Calu3 (cell line): ENCODE results near the gene POLDIP3. TPM values are rescaled to one million over a fixed set of nuclear protein-coding genes. Genes with fewer than 3 reads are reported as not detected.

Experiments
- BruUV-seq: library from RNA; stranded (reverse); fragments of 400-500 nt; replicated peaks from 2 replicates; lab custom pipeline; 2021; lab: Mats Ljungman, UMichigan
- CTCF ChIA-PET: fragments of 300-600 bp; sonication (Branson Sonifier 250); formaldehyde crosslinking; loops from one replicate; lab custom pipeline; 2022; ENCODE audit warnings: antibody characterized with exemption; lab: Charles Lee
- DNase-seq: peaks from one replicate; pipeline ENCODE4 v3.0.0; 2022
- H3K27ac Mint-ChIP-seq: one replicate; pipeline ENCODE4 v1.8.0; 2022; ENCODE audit warnings: mixed read lengths; ENCODE audit not compliant: unreplicated experiment
- H3K27me3 Mint-ChIP-seq: one replicate; pipeline ENCODE4 v1.8.0; 2022; ENCODE audit warnings: mixed read lengths; ENCODE audit not compliant: unreplicated experiment
- H3K36me3 Mint-ChIP-seq: one replicate; pipeline ENCODE4 v1.8.0; 2022; ENCODE audit warnings: mild to moderate bottlenecking, moderate library complexity, mixed read lengths; ENCODE audit not compliant: insufficient read depth, unreplicated experiment
- H3K4me1 Mint-ChIP-seq: one replicate; pipeline ENCODE4 v1.8.0; 2022; ENCODE audit warnings: mild to moderate bottlenecking, low read depth, mixed read lengths; ENCODE audit not compliant: unreplicated experiment
- H3K4me3 Mint-ChIP-seq: one replicate; pipeline ENCODE4 v1.8.0; 2022; ENCODE audit warnings: mild to moderate bottlenecking, low read depth, moderate library complexity, mixed read lengths; ENCODE audit not compliant: unreplicated experiment
- H3K9me3 Mint-ChIP-seq: one replicate; pipeline ENCODE4 v1.8.0; 2022; ENCODE audit warnings: low read depth, mixed read lengths; ENCODE audit not compliant: unreplicated experiment
- CTCF ChIP-seq: fragments of 200-600 bp; IDR thresholded peaks from one replicate; pipeline ENCODE4 v1.8.0; 2022; ENCODE audit warnings: antibody characterized with exemption; ENCODE audit not compliant: unreplicated experiment
- intact Hi-C: fragments of 100-400 bp; cut with micrococcal nuclease; formaldehyde crosslinking; loops from one replicate; pipeline ENCODE4 v1.10.0; 2022; ENCODE audit not compliant: unreplicated experiment
- total RNA-seq: library from RNA; stranded (reverse); gene quantifications from 2 replicates; pipeline ENCODE4 v1.2.3, GENCODE V29; 2022

Gene POLDIP3
- total RNA-seq, 1 experiment from 2014 or later = 60.1 TPM

GRCh38 chr22:42623756-42624441, 9.2 kb upstream of the POLDIP3 start:
- no peak for TF ChIP-seq CTCF
- intact Hi-C loops = no loop called here
- CTCF ChIA-PET = interaction anchor here (1.6 kb wide), 1 partner anchor 13 kb away, joined by 3 read pairs; no protein-coding TSS in a partner anchor
- H3K4me3 Mint-ChIP-seq = no peak overlapping the region
- DNase-seq = no peak
- no TSS peak for BruUV-seq
- H3K36me3 Mint-ChIP-seq = peaks cover 62% of the 10 kb centered on the region
- H3K27me3 Mint-ChIP-seq = no peaks in the 10 kb centered on the region
- H3K9me3 Mint-ChIP-seq = no peaks in the 10 kb centered on the region
- peaks cover 8% of the 10 kb centered on the region for H3K4me1 Mint-ChIP-seq
- H3K27ac Mint-ChIP-seq = no peak overlapping the region

DNA sequence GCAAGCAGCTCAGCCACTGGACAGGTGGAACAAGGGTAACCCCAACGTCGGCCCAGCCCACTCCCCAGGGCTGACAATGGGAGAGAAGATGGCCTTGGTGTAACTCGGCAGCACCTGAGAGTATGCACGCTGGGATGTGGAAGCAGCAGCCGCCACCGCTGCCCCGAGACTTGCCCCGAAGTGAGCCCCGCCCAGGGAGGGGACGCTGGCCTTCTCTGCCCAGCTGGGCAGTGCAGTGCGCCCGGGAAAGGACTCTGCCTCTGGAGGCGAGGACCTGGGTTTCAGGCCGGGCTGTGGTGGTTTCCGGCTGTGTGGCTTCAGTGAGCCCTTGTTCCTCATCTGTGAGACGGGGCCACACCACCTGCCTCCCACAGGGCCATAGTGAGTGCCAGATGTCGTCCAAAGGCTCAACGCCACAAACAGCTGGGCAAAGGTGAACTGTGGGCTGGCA, 8.6 kb upstream of the POLDIP3 start:
- Mint-ChIP-seq H3K4me1 (peaks cover 8% of the 10 kb centered on the region), H3K27ac (no peak overlapping the region), H3K27me3 (no peaks in the 10 kb centered on the region), H3K36me3 (peaks cover 62% of the 10 kb centered on the region), H3K9me3 (no peaks in the 10 kb centered on the region), H3K4me3 (no peak overlapping the region)
- intact Hi-C loops = no loop called here
- BruUV-seq = no TSS peak
- no peak for TF ChIP-seq CTCF
- CTCF ChIA-PET = interaction anchor here (1.6 kb wide), 2 partner anchors 14 to 37 kb away, joined by 3 read pairs; no protein-coding TSS in a partner anchor
- no peak for DNase-seq

DNA sequence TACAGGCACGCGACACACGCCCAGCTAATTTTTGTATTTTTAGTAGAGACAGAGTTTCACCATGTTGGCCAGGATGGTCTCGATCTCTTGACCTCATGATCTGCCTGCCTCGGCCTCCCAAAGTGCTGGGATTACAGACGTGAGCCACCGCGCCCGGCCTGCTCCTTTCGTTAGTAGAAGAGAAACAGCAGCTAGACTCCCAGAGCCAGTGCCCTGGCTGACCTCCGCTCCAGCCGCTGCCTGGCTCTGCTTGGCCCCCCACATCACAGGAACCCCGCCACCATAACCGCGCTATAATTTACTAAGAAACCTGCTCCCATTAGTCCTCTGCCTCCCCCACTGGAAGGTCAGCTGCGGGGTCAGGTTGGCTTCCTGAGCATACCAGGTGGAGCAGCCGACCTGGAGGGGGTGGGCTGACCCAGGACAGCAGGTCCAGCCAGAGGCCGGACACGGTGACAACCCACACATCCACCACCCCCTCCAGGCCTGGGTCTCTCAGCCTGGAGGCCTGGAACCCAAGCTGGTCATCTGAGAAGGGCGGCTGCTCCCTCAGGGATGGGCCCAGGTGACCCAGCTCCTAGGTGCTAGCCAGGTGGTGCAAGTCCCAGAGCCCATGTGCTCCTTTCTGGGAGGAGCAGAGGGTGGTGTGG, 7.5 kb upstream of the POLDIP3 start:
- BruUV-seq = no TSS peak
- H3K4me1 Mint-ChIP-seq = peaks cover 15% of the 10 kb centered on the region
- intact Hi-C loops = no loop called here

More for the DNA sequence above, 7.5 kb upstream of the POLDIP3 start:
- DNase-seq = no peak
- no peak overlapping the region for H3K4me3 Mint-ChIP-seq
- no peak overlapping the region for H3K27ac Mint-ChIP-seq
- no peaks in the 10 kb centered on the region for H3K27me3 Mint-ChIP-seq
- CTCF ChIA-PET = interaction anchor here (1.0 to 2.0 kb wide), 4 partner anchors 13 to 246 kb away, joined by 3 to 14 read pairs (median 3); no protein-coding TSS in a partner anchor
- peaks cover 59% of the 10 kb centered on the region for H3K36me3 Mint-ChIP-seq
- no peaks in the 10 kb centered on the region for H3K9me3 Mint-ChIP-seq
- TF ChIP-seq CTCF = no peak
